CD4-positive, CD25-positive, alpha-beta regulatory T cell (primary cell): ENCODE results near the gene TRIM16. TPM values are rescaled to one million over a fixed set of nuclear protein-coding genes. Genes with fewer than 3 reads are reported as not detected.
"Not testable (repeated sequence)": the region's sequence is repeated elsewhere in the genome, so short reads cannot be mapped to it uniquely, and the experiment has no call there.

Source experiments
- ATAC-seq, 2 donors: fragments of 150-1000 bp; cut with Tn5 transposase; one replicate each; pipeline ENCODE4 v1.10.0; 2021; ENCODE audit warnings: low read depth in 2 of 2, moderate number of reproducible peaks in 2 of 2, moderate library complexity in 1 of 2
- DNase-seq, 3 donors: peaks; one replicate each; pipeline versions ENCODE4 v3.0.0 to v3.0.0-alpha.2; 2012 to 2022; ENCODE audit warnings: mixed read lengths in 1 of 3
- H3K27ac ChIP-seq: one replicate; pipeline ENCODE4 v1.7.0; 2013; ENCODE audit warnings: mild to moderate bottlenecking, low read length; ENCODE audit not compliant: insufficient read depth, poor library complexity, severe bottlenecking
- H3K27me3 ChIP-seq: one replicate; pipeline ENCODE4 v1.7.0; 2013; ENCODE audit warnings: low read length; ENCODE audit not compliant: control insufficient read depth, insufficient read depth
- H3K36me3 ChIP-seq: one replicate; pipeline ENCODE4 v1.7.0; 2013; ENCODE audit warnings: mild to moderate bottlenecking, low read length, moderate library complexity; ENCODE audit not compliant: control insufficient read depth, insufficient read depth
- H3K4me1 ChIP-seq: 2 replicates; pipeline ENCODE4 v1.7.0; 2013; ENCODE audit warnings: mild to moderate bottlenecking, low read length; ENCODE audit not compliant: insufficient read depth, control insufficient read depth, poor library complexity, severe bottlenecking
- H3K4me3 ChIP-seq: one replicate; pipeline ENCODE4 v1.7.0; 2013; ENCODE audit warnings: low read depth, mild to moderate bottlenecking, low read length, moderate library complexity
- H3K9me3 ChIP-seq, 2 experiments: 1 replicate in 1 of 2; 2 replicates in 1 of 2; pipeline ENCODE4 v1.7.0; 2013; ENCODE audit warnings: low read length in 2 of 2, mild to moderate bottlenecking in 1 of 2, moderate library complexity in 1 of 2; ENCODE audit not compliant: control insufficient read depth in 2 of 2
- H3K27ac Mint-ChIP-seq, 3 donors: one replicate each; pipeline ENCODE4 v1.8.0; 2020 to 2022; ENCODE audit warnings: mild to moderate bottlenecking in 3 of 3, mixed read lengths in 3 of 3, moderate library complexity in 2 of 3
- H3K27me3 Mint-ChIP-seq: one replicate; pipeline ENCODE4 v1.8.0; 2022; ENCODE audit warnings: mild to moderate bottlenecking, mixed read lengths
- H3K36me3 Mint-ChIP-seq: one replicate; pipeline ENCODE4 v1.8.0; 2020; ENCODE audit warnings: mixed read lengths
- H3K4me1 Mint-ChIP-seq, 4 donors: one replicate each; pipeline ENCODE4 v1.8.0; 2020 to 2022; ENCODE audit warnings: mixed read lengths in 4 of 4, mild to moderate bottlenecking in 1 of 4
- H3K4me3 Mint-ChIP-seq, 4 donors: one replicate each; pipeline ENCODE4 v1.8.0; 2020 to 2022; ENCODE audit warnings: mild to moderate bottlenecking in 4 of 4, mixed read lengths in 4 of 4, moderate library complexity in 3 of 4
- H3K9me3 Mint-ChIP-seq, 7 donors: one replicate each; pipeline ENCODE4 v1.8.0; 2020 to 2022; ENCODE audit warnings: mixed read lengths in 7 of 7, mild to moderate bottlenecking in 3 of 7, moderate library complexity in 2 of 7
- polyA plus RNA-seq, 4 donors: library from polyadenylated mRNA; unstranded; fragments of 300-500 nt; fragmentation: Illumina TruSeq; gene quantifications; one replicate each; pipeline ENCODE4 v1.2.3, GENCODE V29; 2021
- total RNA-seq: library from RNA; stranded (reverse); gene quantifications from one replicate; pipeline ENCODE4 v1.2.3, GENCODE V29; 2022

The TRIM16 gene
- total RNA-seq (27.3 TPM), polyA plus RNA-seq (10 to 100 TPM; 33.9 to 66.8 (median 56.0) TPM)

- Histone ChIP-seq H3K4me3 (peak within 1 kb of the TSS; percentile 84), H3K27ac (peak within 1 kb of the TSS; percentile 68)
- H3K27me3 ChIP-seq, H3K27me3 Mint-ChIP-seq, H3K4me1 ChIP-seq, H3K9me3 Mint-ChIP-seq, H3K36me3 Mint-ChIP-seq, H3K36me3 ChIP-seq, H3K9me3 ChIP-seq: not testable (repeated sequence)
- Mint-ChIP-seq H3K4me3 (peak within 1 kb of the TSS; percentile 95 to 97 (median 96)), H3K27ac (peak within 1 kb of the TSS; percentile 90 to 98 (median 97)), H3K4me1 (peaks cover 5 to 30% (median 16%) of the 10 kb centered on the region in 4 donors)
- DNase-seq (peak; percentile 82), ATAC-seq (peak; percentile 90 to 92)
These were observed at the start of gene TRIM16 for GRCh38 chr17:15683824-15684478. Gene TRIM16 (minus strand): TSS chr17:15684311. CDS start chr17:15651609, 32,702 bp downstream.

GRCh38 chr17:15733174-15733789 is 49.2 kb upstream of the TRIM16 start:
- H3K4me1 ChIP-seq: not testable (repeated sequence)

GRCh38 chr17:15731900-15732299 is 47.8 kb upstream of the TRIM16 start, which contains the start of gene TBC1D26:
Gene TBC1D26 (plus strand): TSS chr17:15732283. CDS start chr17:15735349, 3,066 bp downstream.
- not testable (repeated sequence) for H3K27ac Mint-ChIP-seq, H3K36me3 Mint-ChIP-seq, H3K4me1 ChIP-seq, H3K4me3 ChIP-seq, H3K4me1 Mint-ChIP-seq, H3K27me3 Mint-ChIP-seq, H3K36me3 ChIP-seq, H3K4me3 Mint-ChIP-seq, H3K9me3 Mint-ChIP-seq, H3K27me3 ChIP-seq, ATAC-seq, H3K9me3 ChIP-seq, DNase-seq, H3K27ac ChIP-seq

More at GRCh38 chr17:15733174-15733789, 49.2 kb upstream of the TRIM16 start:
- not testable (repeated sequence) for H3K27ac ChIP-seq, H3K27ac Mint-ChIP-seq, H3K4me3 ChIP-seq, H3K9me3 ChIP-seq, H3K4me3 Mint-ChIP-seq, H3K9me3 Mint-ChIP-seq, H3K36me3 ChIP-seq, H3K4me1 Mint-ChIP-seq, ATAC-seq, DNase-seq, H3K27me3 ChIP-seq, H3K27me3 Mint-ChIP-seq, H3K36me3 Mint-ChIP-seq

- H3K4me1 Mint-ChIP-seq, H3K27ac Mint-ChIP-seq, H3K27ac ChIP-seq, H3K36me3 ChIP-seq, H3K36me3 Mint-ChIP-seq, H3K4me1 ChIP-seq, H3K27me3 ChIP-seq, ATAC-seq, H3K27me3 Mint-ChIP-seq, H3K9me3 Mint-ChIP-seq, H3K4me3 ChIP-seq, H3K4me3 Mint-ChIP-seq, H3K9me3 ChIP-seq, DNase-seq: not testable (repeated sequence)
These were observed 46.4 kb upstream of the TRIM16 start for GRCh38 chr17:15730535-15730934.

- H3K4me1 ChIP-seq, DNase-seq, H3K4me1 Mint-ChIP-seq, H3K4me3 Mint-ChIP-seq, H3K27ac ChIP-seq, H3K4me3 ChIP-seq, H3K27me3 Mint-ChIP-seq, H3K27ac Mint-ChIP-seq, ATAC-seq, H3K27me3 ChIP-seq: not testable (repeated sequence)
- Mint-ChIP-seq H3K36me3 (peaks cover 17% of the 10 kb centered on the region), H3K9me3 (peaks cover 0 to 53% (median 9%) of the 10 kb centered on the region in 7 donors)
- Histone ChIP-seq H3K9me3 (peaks cover 34 to 39% of the 10 kb centered on the region in 2 experiments), H3K36me3 (peaks cover 18% of the 10 kb centered on the region)
These were observed 32.8 kb upstream of the TRIM16 start for GRCh38 chr17:15716601-15717563.

- peaks cover 29 to 36% of the 10 kb centered on the region in 2 experiments for H3K9me3 ChIP-seq
- H3K27me3 ChIP-seq, H3K4me3 ChIP-seq, H3K27me3 Mint-ChIP-seq, ATAC-seq, H3K4me1 Mint-ChIP-seq, H3K27ac ChIP-seq, DNase-seq, H3K4me3 Mint-ChIP-seq, H3K27ac Mint-ChIP-seq, H3K4me1 ChIP-seq: not testable (repeated sequence)
- Mint-ChIP-seq H3K9me3 (peaks cover 0 to 33% (median 9%) of the 10 kb centered on the region in 7 donors), H3K36me3 (peaks cover 41% of the 10 kb centered on the region)
- H3K36me3 ChIP-seq: peaks cover 52% of the 10 kb centered on the region
These were observed 24.8 kb upstream of the TRIM16 start for GRCh38 chr17:15708879-15709278.

- H3K4me1 Mint-ChIP-seq: peaks cover 0 to 12% (median 3%) of the 10 kb centered on the region in 4 donors
- peaks cover 43% of the 10 kb centered on the region for H3K36me3 Mint-ChIP-seq
- not testable (repeated sequence) for H3K27ac ChIP-seq, DNase-seq, H3K27me3 ChIP-seq, H3K4me3 Mint-ChIP-seq, H3K4me1 ChIP-seq, H3K27ac Mint-ChIP-seq, H3K27me3 Mint-ChIP-seq, H3K4me3 ChIP-seq, ATAC-seq
- Histone ChIP-seq H3K9me3 (peaks cover 27% of the 10 kb centered on the region in 2 experiments), H3K36me3 (peaks cover 38% of the 10 kb centered on the region)
- H3K9me3 Mint-ChIP-seq: peaks cover 0 to 21% (median 9%) of the 10 kb centered on the region in 7 donors
These were observed 20.7 kb upstream of the TRIM16 start for GRCh38 chr17:15704813-15705212.
